Central memory CD8-positive, alpha-beta T cell (primary cell): Measurements from ENCODE around the gene LTBP4.

Source experiments
- ATAC-seq: fragments of 150-1000 bp; cut with Tn5 transposase; replicated peaks from 2 replicates; pipeline ENCODE4 v1.10.0; 2022; ENCODE audit warnings: mild to moderate bottlenecking, moderate FRiP score, moderate number of reproducible peaks; ENCODE audit not compliant: poor library complexity, severe bottlenecking; ENCODE audit errors: extremely low read depth
- DNase-seq, 2 donors: peaks; one replicate each; pipeline ENCODE4 v3.0.0; 2021; ENCODE audit warnings: low spot score in 2 of 2
- H3K27ac Mint-ChIP-seq: one replicate; pipeline ENCODE4 v1.8.0; 2022; ENCODE audit warnings: low read depth, mild to moderate bottlenecking, moderate library complexity, mixed read lengths
- H3K27me3 Mint-ChIP-seq: one replicate; pipeline ENCODE4 v1.8.0; 2022; ENCODE audit warnings: mixed read lengths
- H3K36me3 Mint-ChIP-seq: one replicate; pipeline ENCODE4 v1.8.0; 2022; ENCODE audit warnings: mild to moderate bottlenecking, moderate library complexity, mixed read lengths; ENCODE audit not compliant: insufficient read depth
- H3K4me1 Mint-ChIP-seq: one replicate; pipeline ENCODE4 v1.8.0; 2022; ENCODE audit warnings: mixed read lengths
- H3K4me3 Mint-ChIP-seq: one replicate; pipeline ENCODE4 v1.8.0; 2022; ENCODE audit warnings: mild to moderate bottlenecking, moderate library complexity, mixed read lengths
- H3K9me3 Mint-ChIP-seq: one replicate; pipeline ENCODE4 v1.8.0; 2022; ENCODE audit warnings: mixed read lengths

Gene LTBP4

DNA sequence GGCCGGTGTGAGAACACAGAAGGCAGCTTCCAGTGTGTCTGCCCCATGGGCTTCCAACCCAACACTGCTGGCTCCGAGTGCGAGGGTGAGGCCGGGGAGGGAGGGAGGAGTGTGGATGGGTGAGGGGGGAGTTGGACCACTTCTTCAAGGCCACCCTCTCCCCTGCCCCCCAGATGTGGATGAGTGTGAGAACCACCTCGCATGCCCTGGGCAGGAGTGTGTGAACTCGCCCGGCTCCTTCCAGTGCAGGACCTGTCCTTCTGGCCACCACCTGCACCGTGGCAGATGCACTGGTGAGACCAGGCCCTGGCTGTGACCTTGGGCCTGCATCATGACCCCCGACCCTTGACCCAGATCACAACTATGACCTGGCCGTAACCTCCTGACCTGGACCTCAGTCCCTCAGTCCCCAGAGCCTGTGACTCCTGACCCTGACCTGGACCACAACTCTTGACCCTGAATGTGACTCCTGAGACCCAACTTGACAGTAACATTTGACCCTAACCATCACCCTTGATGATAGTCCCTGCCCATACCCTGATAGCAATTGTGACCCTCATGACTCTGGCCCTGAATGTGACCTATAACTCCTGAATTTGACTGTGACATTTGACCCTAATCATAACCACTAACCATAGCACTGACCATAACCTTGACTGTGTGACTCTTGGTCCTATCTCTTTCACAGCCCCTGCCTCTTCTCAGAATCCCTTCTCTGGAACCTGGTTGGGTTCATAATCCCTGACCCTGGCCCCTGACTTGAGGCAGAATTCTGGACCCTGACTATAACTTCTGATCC lies 10.9 kb downstream of the LTBP4 start:
- H3K9me3 Mint-ChIP-seq = no peaks in the 10 kb centered on the region
- peak overlapping the region; percentile 97 for H3K4me3 Mint-ChIP-seq
- H3K36me3 Mint-ChIP-seq = peaks cover 13% of the 10 kb centered on the region
- DNase-seq (no peak), ATAC-seq (no peak)
- no peaks in the 10 kb centered on the region for H3K27me3 Mint-ChIP-seq
- peaks cover 76% of the 10 kb centered on the region for H3K4me1 Mint-ChIP-seq
- peak overlapping the region; percentile 85 for H3K27ac Mint-ChIP-seq

DNA sequence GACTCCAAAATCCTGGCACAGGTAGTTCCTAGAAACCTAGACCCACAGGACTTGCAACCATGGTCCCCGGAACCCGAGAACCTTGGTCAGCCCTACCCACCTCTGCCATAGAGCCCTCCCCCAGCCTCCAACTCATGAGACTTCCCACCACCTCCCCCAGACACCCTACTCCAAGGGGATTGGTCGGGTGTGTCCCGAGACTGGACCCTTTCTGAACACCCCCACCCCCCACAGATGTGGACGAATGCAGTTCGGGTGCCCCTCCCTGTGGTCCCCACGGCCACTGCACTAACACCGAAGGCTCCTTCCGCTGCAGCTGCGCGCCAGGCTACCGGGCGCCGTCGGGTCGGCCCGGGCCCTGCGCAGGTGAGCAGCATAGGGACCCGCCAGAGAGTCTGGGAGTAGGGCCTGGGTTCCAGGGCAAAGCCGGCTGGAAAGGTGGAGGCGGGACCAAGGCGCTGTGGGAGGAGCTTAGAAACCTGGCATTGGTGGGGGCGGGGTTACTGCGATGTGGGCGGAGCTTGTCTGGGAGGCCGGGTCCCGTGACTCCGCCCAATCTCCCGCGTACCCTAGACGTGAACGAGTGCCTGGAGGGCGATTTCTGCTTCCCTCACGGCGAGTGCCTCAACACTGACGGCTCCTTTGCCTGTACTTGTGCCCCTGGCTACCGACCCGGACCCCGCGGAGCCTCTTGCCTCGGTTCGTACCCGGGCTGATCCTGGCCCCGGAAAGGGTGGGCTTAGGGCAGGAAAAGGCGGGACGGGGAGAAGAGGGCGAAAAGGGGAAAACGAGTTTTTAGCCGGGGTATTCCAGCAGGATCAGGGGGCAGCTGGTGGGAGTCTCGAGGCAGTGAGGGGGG lies 11.9 kb downstream of the LTBP4 start:
- Mint-ChIP-seq H3K4me1 (peaks cover 66% of the 10 kb centered on the region), H3K9me3 (no peaks in the 10 kb centered on the region), H3K27me3 (no peaks in the 10 kb centered on the region), H3K4me3 (peak overlapping the region; percentile 97), H3K27ac (peak overlapping the region; percentile 85), H3K36me3 (peaks cover 13% of the 10 kb centered on the region)
- DNase-seq = peak in 1 of 2 donors; percentile 52
- ATAC-seq = no peak

DNA sequence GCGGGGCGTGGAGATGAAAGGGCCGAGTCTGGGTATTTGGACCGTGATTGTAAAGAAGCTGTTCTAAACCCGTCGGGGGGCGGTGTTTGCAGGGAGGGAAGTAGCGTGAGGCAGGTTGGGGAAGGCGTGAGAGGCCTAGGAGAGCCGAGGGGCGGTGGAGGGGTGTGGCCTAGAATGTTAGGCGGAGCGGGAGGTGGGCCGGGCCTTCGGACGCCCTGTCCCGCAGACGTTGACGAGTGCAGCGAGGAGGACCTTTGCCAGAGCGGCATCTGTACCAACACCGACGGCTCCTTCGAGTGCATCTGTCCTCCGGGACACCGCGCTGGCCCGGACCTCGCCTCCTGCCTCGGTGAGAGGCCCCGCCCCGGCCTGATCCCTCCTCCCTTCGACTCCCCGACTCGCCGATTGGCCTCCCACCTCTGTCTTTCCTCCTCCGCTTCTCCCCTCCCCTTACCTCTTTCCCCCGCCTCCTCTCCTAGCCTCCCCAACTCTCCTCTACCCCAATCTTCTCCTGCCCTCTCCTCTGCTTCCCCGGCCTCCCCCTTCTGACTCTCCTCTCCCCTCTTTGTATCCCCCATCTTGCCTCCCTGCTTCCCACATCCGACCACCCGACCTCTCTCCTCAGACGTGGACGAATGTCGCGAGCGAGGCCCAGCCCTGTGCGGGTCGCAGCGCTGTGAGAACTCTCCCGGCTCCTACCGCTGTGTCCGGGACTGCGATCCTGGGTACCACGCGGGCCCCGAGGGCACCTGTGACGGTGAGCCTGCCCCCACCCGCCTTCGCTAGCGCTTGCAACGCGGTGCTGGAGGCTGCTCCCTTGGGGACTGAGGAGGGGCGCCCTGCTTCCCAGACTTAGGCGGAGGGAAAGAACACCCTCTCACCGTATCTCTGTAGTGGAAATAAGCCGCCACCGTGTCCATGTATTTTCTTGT lies 12.8 kb downstream of the LTBP4 start:
- DNase-seq (peak; percentile 77 to 78), ATAC-seq (peak; percentile 59)
- Mint-ChIP-seq H3K9me3 (no peaks in the 10 kb centered on the region), H3K27me3 (no peaks in the 10 kb centered on the region), H3K36me3 (peaks cover 13% of the 10 kb centered on the region), H3K27ac (peak overlapping the region; percentile 85), H3K4me1 (peaks cover 61% of the 10 kb centered on the region), H3K4me3 (peak overlapping the region; percentile 97)

GRCh38 chr19:40614622-40615411 lies 13.6 kb downstream of the LTBP4 start:
- H3K27me3 Mint-ChIP-seq = no peaks in the 10 kb centered on the region
- H3K27ac Mint-ChIP-seq = peak overlapping the region; percentile 85
- H3K36me3 Mint-ChIP-seq = peaks cover 15% of the 10 kb centered on the region
- peaks cover 59% of the 10 kb centered on the region for H3K4me1 Mint-ChIP-seq
- H3K4me3 Mint-ChIP-seq = peak overlapping the region; percentile 97
- no peak for ATAC-seq
- no peak for DNase-seq
- H3K9me3 Mint-ChIP-seq = no peaks in the 10 kb centered on the region

DNA sequence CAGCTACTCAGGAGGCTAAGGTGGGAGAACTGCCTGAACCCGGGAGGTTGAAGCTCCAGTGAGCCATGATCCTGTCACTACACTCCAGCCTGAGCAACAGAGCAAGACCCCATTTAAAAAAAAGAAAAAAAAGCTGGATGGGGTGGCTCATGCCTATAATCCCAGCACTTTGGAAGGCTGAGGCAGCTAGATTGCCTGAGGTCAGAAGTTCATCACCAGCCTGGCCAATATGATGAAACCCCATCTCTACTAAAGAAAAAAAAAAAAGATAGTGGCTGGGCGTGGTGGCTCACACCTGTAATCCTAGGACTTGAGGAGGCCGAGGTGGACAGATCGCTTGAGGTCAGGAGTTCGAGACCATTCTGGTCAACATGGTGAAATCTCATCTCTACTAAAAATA lies 15.0 kb downstream of the LTBP4 start:
- Mint-ChIP-seq H3K27ac (no peak overlapping the region), H3K4me3 (no peak overlapping the region), H3K27me3 (no peaks in the 10 kb centered on the region), H3K36me3 (peaks cover 15% of the 10 kb centered on the region), H3K4me1 (peaks cover 48% of the 10 kb centered on the region), H3K9me3 (no peaks in the 10 kb centered on the region)
- DNase-seq (no peak), ATAC-seq (no peak)

DNA sequence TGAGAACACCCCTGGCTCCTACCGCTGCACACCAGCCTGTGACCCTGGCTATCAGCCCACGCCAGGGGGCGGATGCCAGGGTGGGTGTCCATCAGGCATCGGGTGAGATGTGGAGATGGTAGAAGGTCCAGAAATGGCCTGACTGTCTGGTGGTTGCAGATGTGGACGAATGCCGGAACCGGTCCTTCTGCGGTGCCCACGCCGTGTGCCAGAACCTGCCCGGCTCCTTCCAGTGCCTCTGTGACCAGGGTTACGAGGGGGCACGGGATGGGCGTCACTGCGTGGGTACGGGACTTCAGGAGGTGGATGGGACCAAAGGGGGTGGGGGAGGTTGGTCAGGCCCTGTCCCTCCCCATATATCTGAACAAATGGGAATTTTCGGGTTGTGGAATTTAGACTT lies 15.8 kb downstream of the LTBP4 start:
- peaks cover 43% of the 10 kb centered on the region for H3K4me1 Mint-ChIP-seq
- no peak overlapping the region for H3K4me3 Mint-ChIP-seq
- peaks cover 19% of the 10 kb centered on the region for H3K36me3 Mint-ChIP-seq
- ATAC-seq (no peak), DNase-seq (no peak)
- no peak overlapping the region for H3K27ac Mint-ChIP-seq
- no peaks in the 10 kb centered on the region for H3K9me3 Mint-ChIP-seq
- no peaks in the 10 kb centered on the region for H3K27me3 Mint-ChIP-seq

DNA sequence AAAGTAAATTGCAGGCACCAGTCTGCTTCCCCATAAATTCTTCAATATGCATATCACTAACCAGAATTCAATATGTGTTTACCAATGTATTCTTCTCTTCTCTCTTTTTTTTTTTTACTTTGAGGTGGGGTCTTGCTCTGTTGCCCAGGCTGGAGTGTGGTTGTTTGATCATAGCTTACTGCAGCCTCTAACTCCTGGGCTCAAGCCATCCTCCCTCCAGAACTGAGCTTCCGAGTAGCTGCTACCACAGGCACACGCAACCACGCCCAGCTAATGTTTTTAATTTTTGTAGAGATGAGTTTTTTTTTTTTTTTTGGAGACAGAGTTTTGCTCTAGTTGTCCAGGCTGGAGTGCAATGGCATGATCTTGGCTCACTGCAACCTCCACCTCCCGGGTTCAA lies 16.8 kb downstream of the LTBP4 start:
- peaks cover 34% of the 10 kb centered on the region for H3K4me1 Mint-ChIP-seq
- no peak for DNase-seq
- no peak overlapping the region for H3K27ac Mint-ChIP-seq
- ATAC-seq = no peak
- peaks cover 23% of the 10 kb centered on the region for H3K36me3 Mint-ChIP-seq
- H3K9me3 Mint-ChIP-seq = no peaks in the 10 kb centered on the region
- H3K27me3 Mint-ChIP-seq = no peaks in the 10 kb centered on the region
- H3K4me3 Mint-ChIP-seq = no peak overlapping the region

DNA sequence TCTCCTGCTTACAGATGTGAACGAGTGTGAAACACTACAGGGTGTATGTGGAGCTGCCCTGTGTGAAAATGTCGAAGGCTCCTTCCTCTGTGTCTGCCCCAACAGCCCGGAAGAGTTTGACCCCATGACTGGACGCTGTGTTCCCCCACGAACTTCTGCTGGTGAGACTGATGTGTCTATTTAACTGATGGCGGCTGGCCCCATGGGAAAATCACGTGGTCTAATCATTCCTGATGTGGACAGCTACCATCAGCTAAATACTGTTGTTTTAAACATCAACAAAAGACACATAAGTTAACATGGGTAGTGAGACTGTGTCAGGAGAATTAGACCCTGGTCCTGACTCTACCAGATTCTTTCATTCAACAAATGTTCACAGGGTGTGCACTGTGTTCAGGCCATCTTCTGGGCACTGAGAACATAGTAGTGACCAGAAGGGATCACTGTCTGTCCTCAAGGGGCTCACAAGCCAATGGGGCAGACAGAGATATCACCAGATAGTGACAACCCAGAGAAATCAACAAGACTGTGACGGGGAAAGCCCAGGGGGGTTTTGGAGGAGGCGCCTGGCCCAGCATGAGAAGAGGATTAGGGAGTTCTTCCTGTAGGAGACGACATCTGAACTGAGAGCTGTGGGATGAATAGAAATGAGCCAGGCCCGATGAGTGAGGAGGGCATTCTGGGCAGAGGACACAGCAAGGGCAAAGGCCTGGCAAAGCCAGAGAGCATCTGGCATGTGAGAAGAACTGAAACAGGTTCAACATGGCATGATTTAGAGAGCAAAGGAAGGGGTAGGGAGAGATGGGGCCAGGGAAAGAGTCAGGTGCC lies 18.4 kb downstream of the LTBP4 start:
- ATAC-seq (no peak), DNase-seq (no peak)
- H3K9me3 Mint-ChIP-seq = no peaks in the 10 kb centered on the region
- peaks cover 29% of the 10 kb centered on the region for H3K36me3 Mint-ChIP-seq
- no peaks in the 10 kb centered on the region for H3K27me3 Mint-ChIP-seq
- H3K4me1 Mint-ChIP-seq = peaks cover 20% of the 10 kb centered on the region
- H3K27ac Mint-ChIP-seq = peak overlapping the region; percentile 26
- no peak overlapping the region for H3K4me3 Mint-ChIP-seq

- no peaks in the 10 kb centered on the region for H3K27me3 Mint-ChIP-seq
- H3K27ac Mint-ChIP-seq = peak overlapping the region; percentile 26
- peaks cover 14% of the 10 kb centered on the region for H3K4me1 Mint-ChIP-seq
- no peaks in the 10 kb centered on the region for H3K9me3 Mint-ChIP-seq
- peaks cover 29% of the 10 kb centered on the region for H3K36me3 Mint-ChIP-seq
- H3K4me3 Mint-ChIP-seq = no peak overlapping the region
- ATAC-seq = no peak
- DNase-seq = no peak
Observed at GRCh38 chr19:40620161-40620485, 19.0 kb downstream of the LTBP4 start.

GRCh38 chr19:40621283-40621682 lies 20.1 kb downstream of the LTBP4 start:
- Mint-ChIP-seq H3K27me3 (no peaks in the 10 kb centered on the region), H3K4me1 (peaks cover 11% of the 10 kb centered on the region), H3K27ac (no peak overlapping the region), H3K4me3 (no peak overlapping the region), H3K9me3 (no peaks in the 10 kb centered on the region), H3K36me3 (peaks cover 27% of the 10 kb centered on the region)
- DNase-seq = no peak
- ATAC-seq = no peak
